GM21619 (cell line): Measurements from ENCODE around the gene THSD4.
"Not testable (repeated sequence)": the region's sequence is repeated elsewhere in the genome, so short reads cannot be mapped to it uniquely, and the experiment has no call there.

Experiments
- ATAC-seq: cut with Tn5 transposase; IDR thresholded peaks from one replicate; pipeline ENCODE4 v1.9.1; 2021; ENCODE audit not compliant: unreplicated experiment

THSD4 gene

GRCh38 chr15:71118881-71119632 lies 3.8 kb downstream of the THSD4 start:
- ATAC-seq = no peak

GRCh38 chr15:71120428-71120944 lies 5.2 kb downstream of the THSD4 start:
- ATAC-seq = no peak

- ATAC-seq = no peak
Observed at GRCh38 chr15:71121442-71121841, 6.2 kb downstream of the THSD4 start.

GRCh38 chr15:71124937-71125790 lies 9.9 kb downstream of the THSD4 start:
- ATAC-seq = no peak

- ATAC-seq = no peak
Observed at GRCh38 chr15:71125831-71126450, 10.7 kb downstream of the THSD4 start.

GRCh38 chr15:71127083-71127482 lies 11.8 kb downstream of the THSD4 start:
- no peak for ATAC-seq

GRCh38 chr15:71128159-71128558 lies 12.9 kb downstream of the THSD4 start:
- not testable (repeated sequence) for ATAC-seq

GRCh38 chr15:71128939-71129562 lies 13.8 kb downstream of the THSD4 start:
- no peak for ATAC-seq

GRCh38 chr15:71129669-71130068 lies 14.4 kb downstream of the THSD4 start:
- ATAC-seq = no peak

GRCh38 chr15:71131601-71132362 lies 16.5 kb downstream of the THSD4 start:
- ATAC-seq = no peak

GRCh38 chr15:71133747-71134472 lies 18.6 kb downstream of the THSD4 start:
- ATAC-seq = no peak

- no peak for ATAC-seq
Observed at GRCh38 chr15:71136159-71136783, 21.0 kb downstream of the THSD4 start.

GRCh38 chr15:71136793-71137518 lies 21.7 kb downstream of the THSD4 start:
- ATAC-seq = no peak

GRCh38 chr15:71138473-71138872 lies 23.2 kb downstream of the THSD4 start:
- ATAC-seq = no peak

GRCh38 chr15:71139241-71139640 lies 24.0 kb downstream of the THSD4 start:
- no peak for ATAC-seq

- ATAC-seq = no peak
Observed at GRCh38 chr15:71141572-71141971, 26.3 kb downstream of the THSD4 start.

GRCh38 chr15:71142780-71143179 lies 27.5 kb downstream of the THSD4 start:
- no peak for ATAC-seq
